ENCODE results near the gene SOX6.

The SOX6 gene

GRCh38 chr11:15972838-15973237 is 383.5 kb downstream of the SOX6 start:
- TF ChIP-seq, protein P1, sequence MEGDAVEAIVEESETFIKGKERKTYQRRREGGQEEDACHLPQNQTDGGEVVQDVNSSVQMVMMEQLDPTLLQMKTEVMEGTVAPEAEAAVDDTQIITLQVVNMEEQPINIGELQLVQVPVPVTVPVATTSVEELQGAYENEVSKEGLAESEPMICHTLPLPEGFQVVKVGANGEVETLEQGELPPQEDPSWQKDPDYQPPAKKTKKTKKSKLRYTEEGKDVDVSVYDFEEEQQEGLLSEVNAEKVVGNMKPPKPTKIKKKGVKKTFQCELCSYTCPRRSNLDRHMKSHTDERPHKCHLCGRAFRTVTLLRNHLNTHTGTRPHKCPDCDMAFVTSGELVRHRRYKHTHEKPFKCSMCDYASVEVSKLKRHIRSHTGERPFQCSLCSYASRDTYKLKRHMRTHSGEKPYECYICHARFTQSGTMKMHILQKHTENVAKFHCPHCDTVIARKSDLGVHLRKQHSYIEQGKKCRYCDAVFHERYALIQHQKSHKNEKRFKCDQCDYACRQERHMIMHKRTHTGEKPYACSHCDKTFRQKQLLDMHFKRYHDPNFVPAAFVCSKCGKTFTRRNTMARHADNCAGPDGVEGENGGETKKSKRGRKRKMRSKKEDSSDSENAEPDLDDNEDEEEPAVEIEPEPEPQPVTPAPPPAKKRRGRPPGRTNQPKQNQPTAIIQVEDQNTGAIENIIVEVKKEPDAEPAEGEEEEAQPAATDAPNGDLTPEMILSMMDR (IDR thresholded peaks at IDR 0.05; ENCODE audit: insufficient read depth, low read depth, low read length, missing control alignments) = no peak
- DNase-seq (ENCODE audit: low read depth) = no peak

DNA sequence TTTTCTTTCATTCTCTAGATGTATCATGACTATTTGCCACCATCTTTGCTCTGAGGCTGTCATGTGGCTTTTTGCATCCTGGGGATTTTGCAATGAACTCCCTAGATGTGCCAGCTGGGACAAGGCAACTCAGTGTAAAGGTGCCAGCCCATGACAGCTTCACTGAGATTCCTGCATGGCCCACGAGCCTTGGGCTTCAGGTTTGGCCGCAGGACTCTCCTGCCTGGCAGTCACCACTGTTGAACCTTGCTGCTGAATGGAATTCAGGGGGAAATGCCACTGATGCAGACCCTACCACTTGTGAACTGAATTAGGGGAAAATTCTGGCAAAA is 385.2 kb downstream of the SOX6 start:
- no peak overlapping the region for H3K4me3 ChIP-seq (ENCODE audit: low read length)
- TF ChIP-seq, protein P1 (IDR thresholded peaks at IDR 0.05; ENCODE audit: insufficient read depth, low read depth, low read length, missing control alignments) = no peak
- DNase-seq (ENCODE audit: low read depth) = no peak

More at GRCh38 chr11:15972838-15973237, 383.5 kb downstream of the SOX6 start:
- no peak overlapping the region for H3K4me3 ChIP-seq (ENCODE audit: low read length)

DNA sequence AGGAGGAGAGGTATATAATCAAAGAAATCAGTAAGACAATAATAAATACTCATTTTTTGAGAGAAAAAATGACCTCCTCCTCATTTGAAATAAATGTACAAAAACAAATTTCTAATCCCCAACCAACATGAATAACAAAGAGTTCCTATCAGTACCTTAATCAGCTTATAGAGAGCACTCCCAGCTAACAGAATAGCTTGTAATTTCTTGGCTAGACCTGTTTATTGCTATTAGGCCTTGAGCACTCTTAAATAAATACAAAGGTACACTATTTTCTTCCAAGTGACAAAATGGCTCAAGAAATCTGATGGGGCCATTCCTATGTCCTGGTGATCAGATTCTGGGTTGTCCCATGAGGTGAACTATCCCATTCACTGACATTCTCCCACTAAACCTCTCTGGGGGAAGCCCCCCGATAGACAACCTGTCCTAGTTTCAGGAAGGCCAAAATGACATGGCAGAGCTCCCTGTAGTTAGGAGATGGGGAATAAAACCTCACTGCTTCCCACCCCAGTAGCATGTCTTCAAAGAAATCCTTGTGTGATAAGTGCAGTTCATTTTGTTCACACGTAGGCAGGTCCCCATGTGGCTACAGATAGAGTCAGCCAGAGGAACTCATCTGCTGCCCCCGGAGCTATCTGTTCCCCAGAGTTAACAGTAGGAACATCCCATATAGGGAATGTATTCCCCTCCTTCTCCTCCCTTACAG is 385.7 kb downstream of the SOX6 start:
- TF ChIP-seq, protein P1 (IDR thresholded peaks at IDR 0.05; ENCODE audit: insufficient read depth, low read depth, low read length, missing control alignments) = no peak

GRCh38 chr11:15969701-15970329 is 386.5 kb downstream of the SOX6 start:
- TF ChIP-seq, protein P1 (IDR thresholded peaks at IDR 0.05; ENCODE audit: insufficient read depth, low read depth, low read length, missing control alignments) = no peak
- peak; percentile 97 for DNase-seq (ENCODE audit: low read depth)
- no peak overlapping the region for H3K4me3 ChIP-seq (ENCODE audit: low read length)

More for the DNA sequence above, 385.7 kb downstream of the SOX6 start:
- no peak for DNase-seq (ENCODE audit: low read depth)
- no peak overlapping the region for H3K4me3 ChIP-seq (ENCODE audit: low read length)

- TF ChIP-seq, protein P1 (IDR thresholded peaks at IDR 0.05; ENCODE audit: insufficient read depth, low read depth, low read length, missing control alignments) = no peak
- peak; percentile 93 for DNase-seq (ENCODE audit: low read depth)
- H3K4me3 ChIP-seq (ENCODE audit: low read length) = no peak overlapping the region
Measured at GRCh38 chr11:15969281-15969680, 387.1 kb downstream of the SOX6 start.

GRCh38 chr11:15968461-15969130 is 387.8 kb downstream of the SOX6 start:
- DNase-seq (ENCODE audit: low read depth) = peak; percentile 35
- no peak overlapping the region for H3K4me3 ChIP-seq (ENCODE audit: low read length)
- TF ChIP-seq, protein P1 (IDR thresholded peaks at IDR 0.05; ENCODE audit: insufficient read depth, low read depth, low read length, missing control alignments) = no peak
